HG03432 (cell line): Measurements from ENCODE around the gene NHS.
"Not testable (repeated sequence)": the region's sequence is repeated elsewhere in the genome, so short reads cannot be mapped to it uniquely, and the experiment has no call there.

Experiments used
- ATAC-seq: cut with Tn5 transposase; IDR thresholded peaks from one replicate; pipeline ENCODE4 v1.9.1; 2021; ENCODE audit warnings: mild to moderate bottlenecking, moderate library complexity; ENCODE audit not compliant: unreplicated experiment

The NHS gene

GRCh38 chrX:17542123-17542522 is 167.1 kb downstream of the NHS start:
- no peak for ATAC-seq

DNA sequence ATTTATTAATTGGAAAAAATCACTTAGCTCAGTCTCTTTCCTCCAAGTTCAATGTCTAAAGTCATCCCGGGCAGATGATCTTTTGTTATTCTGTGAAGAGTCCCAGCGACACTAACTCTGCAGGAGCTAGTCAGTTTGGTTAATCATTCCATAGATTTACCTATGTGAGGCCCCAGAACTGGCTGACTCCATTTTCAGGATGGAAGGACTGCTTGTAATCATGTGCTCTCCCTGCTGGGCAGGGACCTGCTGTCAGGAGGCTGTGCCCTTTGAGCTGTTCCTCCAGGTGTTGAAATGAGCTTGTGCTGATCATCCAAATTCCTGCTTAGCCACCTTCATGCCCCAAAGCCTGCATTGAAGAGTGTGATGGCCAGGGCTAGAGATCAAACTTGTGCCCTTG is 169.8 kb downstream of the NHS start:
- no peak for ATAC-seq

DNA sequence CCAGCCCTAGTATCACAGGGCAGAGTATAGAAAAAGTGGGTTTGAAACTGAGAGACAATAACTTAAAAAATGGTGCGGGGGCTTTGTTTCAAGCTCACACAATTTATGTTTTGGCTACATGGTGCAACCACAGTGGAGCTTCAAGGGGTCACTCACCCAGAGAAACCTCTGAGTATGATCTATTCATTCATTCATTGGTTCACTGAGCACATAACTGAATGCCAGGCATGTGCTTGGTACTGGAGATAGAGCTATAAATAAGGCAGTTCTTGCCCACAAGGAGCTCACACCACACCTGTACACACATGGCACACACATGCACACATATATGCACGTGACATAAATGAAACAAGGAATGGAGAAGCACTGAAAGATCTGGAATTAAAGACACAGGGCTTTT is 171.4 kb downstream of the NHS start:
- ATAC-seq = no peak

GRCh38 chrX:17547658-17548057 is 172.7 kb downstream of the NHS start:
- ATAC-seq = peak; percentile 85

GRCh38 chrX:17549107-17549651 is 174.2 kb downstream of the NHS start:
- no peak for ATAC-seq

- ATAC-seq = no peak
Measured at GRCh38 chrX:17550011-17550410, 175.0 kb downstream of the NHS start.

DNA sequence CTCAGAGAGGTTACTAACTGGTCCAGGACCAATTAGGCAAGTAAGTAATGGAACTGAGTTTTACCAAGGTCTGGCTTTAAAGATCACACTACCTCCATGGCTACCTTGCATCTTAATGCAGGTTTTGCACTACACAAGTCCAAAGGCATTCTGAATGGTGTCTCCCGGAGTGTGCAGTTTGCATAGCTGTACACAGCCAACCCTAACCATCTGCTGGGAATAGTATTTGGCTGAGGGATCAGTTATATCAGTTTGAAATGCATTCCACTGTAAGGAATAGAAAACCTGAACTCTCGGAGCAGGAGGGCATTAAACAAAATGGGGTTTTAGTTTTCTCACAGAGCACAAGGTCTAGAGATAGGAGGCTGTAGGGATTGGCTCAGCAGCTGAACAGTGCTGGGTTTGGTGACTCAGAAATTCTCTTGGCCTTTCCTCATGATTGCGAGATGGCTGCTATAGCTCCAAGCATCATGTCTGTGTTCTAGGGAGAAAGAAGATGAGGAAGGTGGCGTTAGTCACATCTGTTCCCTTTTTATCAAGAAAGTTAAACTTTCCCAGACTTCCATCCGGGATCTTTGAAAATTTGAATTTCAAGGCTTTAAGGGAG is 177.1 kb downstream of the NHS start:
- no peak for ATAC-seq

GRCh38 chrX:17553469-17553868 is 178.5 kb downstream of the NHS start:
- ATAC-seq = no peak

- no peak for ATAC-seq
Measured at GRCh38 chrX:17553961-17554482, 179.0 kb downstream of the NHS start.

GRCh38 chrX:17554914-17555313 is 179.9 kb downstream of the NHS start:
- ATAC-seq = no peak

DNA sequence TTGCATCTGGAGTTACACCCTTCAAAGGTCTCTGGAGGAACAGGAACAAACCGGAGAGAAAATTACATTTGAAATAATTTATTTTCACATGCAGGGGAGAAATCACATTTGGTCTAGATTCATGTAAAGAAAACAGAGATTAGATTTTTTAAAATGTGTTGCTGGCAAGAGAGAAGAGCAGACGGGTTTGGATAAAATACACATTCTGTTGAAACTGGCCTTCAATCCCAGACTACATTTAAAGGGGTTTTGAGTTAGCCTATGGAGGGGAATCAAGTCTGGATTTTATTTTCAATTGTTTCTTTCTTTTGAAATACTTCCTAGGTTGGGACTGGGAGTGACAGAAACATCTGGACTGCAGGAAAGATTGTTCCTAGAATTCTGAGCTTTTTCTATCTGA is 180.8 kb downstream of the NHS start:
- ATAC-seq = no peak

- ATAC-seq = no peak
Measured at GRCh38 chrX:17559728-17560379, 184.9 kb downstream of the NHS start.

DNA sequence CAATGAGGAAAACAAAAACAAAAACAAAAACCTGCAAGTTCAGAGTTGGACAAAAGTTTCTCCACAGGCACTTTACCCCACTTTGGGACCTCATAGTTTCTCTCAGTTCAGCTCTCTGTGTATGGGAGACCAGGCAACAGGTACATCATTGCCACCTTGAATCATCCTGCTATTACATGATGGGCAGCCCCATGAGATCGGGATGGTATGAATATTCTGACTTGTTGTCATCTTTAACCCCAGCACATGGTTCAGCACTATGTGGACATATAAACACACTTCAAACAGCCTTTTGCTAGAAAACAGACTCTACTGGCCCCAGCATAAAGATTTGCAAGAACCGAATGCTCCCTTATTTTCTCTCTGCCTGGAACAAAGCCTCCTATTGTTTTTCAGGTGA is 185.4 kb downstream of the NHS start:
- no peak for ATAC-seq

GRCh38 chrX:17563076-17563475 is 188.1 kb downstream of the NHS start:
- no peak for ATAC-seq

DNA sequence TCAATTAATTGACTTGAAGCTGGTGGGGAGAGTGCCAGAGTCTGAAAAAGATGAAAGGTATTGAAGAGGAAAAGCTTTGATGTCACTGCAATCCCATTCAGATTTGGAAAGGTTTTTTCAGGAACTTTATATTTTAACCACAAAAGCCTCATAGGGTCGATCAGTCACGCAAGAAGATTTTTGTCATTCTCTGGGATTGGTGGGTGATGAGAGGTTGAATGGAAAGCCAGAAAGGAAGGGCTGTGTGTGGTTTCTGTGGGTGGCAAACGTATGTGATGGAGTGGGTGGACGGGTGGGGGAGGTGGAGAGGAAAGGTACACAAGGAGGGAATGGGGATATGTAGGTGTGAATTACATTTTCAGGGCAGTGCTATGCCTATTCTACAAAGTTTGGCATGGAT is 188.5 kb downstream of the NHS start:
- no peak for ATAC-seq

- ATAC-seq = no peak
Measured at GRCh38 chrX:17564689-17565409, 189.8 kb downstream of the NHS start.

DNA sequence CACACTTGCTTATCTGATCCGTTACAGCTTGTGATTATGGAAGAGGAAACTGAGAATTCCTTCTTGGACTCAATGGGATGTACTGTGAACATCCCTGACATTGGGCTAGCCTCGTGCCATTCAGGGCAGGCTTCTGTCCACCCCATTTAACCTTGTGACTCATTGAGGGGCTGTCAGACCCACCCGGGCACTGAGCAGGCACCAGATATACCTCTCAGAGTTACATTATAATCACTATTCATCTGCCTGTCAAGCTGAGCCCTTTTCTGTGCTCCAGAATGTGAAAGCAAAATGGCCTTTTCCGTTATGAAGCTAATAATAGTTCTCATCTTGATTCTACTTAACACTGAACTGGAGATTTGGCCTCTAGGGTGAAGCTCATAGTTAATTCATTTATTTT is 191.7 kb downstream of the NHS start:
- ATAC-seq = no peak

DNA sequence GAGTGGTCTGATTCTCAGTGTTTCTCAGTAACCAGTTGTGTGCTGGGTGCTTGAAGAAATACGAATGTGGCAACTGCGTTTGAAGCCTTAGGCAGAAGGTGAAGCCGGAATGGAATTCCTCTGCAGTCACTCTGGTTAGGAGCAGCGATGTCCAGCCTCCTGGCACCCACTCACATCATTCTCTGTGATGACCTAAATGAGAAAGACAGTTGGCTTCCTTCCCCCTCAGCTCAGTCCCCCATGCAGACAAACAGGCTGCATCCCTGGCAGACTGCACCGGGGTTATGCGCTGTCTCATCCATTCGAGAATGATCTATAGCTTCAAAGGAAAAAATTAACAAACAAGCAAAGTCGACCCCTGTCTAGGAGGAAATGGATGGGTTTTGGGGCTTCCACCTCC is 192.2 kb downstream of the NHS start:
- ATAC-seq = no peak

GRCh38 chrX:17567821-17568220 is 192.8 kb downstream of the NHS start:
- ATAC-seq = no peak

DNA sequence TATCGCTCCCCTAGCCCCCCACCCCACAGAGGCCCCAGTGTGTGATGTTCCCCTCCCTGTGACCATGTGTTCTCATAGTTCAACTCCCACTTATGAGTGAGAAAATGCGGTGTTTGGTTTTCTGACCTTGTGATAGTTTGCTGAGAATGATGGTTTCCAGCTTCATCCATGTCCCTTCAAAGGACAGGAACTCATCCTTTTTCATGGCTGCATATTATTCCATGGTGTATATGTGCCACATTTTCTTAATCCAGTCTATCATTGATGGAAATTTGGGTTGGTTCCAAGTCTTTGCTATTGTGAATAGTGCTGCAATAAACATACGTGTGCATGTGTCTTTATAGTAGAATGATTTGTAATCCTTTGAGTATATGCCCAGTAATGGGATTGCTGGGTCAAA is 193.8 kb downstream of the NHS start:
- not testable (repeated sequence) for ATAC-seq

- no peak for ATAC-seq
Measured at GRCh38 chrX:17579026-17579425, 204.0 kb downstream of the NHS start.
